ENCODE data around the gene AHCYL2.

Gene AHCYL2

DNA sequence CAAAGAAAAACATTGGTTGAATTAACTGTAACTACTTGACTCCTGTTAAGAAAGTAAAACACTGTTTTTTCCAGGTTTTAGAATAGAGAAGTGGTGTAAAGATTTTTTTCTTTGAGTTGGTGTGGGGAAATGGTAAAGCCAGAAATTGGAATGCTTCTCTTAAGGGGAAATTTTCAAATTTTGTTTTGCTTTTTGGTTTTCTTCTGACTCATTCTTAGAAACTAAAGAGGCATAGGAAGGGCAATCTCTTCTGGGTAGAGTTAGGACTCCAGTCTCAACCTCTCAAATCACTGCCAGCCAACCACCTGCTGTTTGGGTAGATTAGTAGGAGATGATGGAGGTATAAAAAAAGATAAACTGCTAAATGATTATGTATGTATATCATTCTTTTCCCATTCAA lies 161.7 kb downstream of the AHCYL2 start:
- Histone ChIP-seq H3K9me3 (ENCODE audit: severe bottlenecking) (no peaks in the 10 kb centered on the region), H3K27me3 (ENCODE audit: insufficient read depth, low read depth, severe bottlenecking) (no peaks in the 10 kb centered on the region), H3K36me3 (no peaks in the 10 kb centered on the region), H3K4me3 (ENCODE audit: low read depth, low read length) (no peak overlapping the region), H3K27ac (no peak overlapping the region)
- TF ChIP-seq, protein P1, sequence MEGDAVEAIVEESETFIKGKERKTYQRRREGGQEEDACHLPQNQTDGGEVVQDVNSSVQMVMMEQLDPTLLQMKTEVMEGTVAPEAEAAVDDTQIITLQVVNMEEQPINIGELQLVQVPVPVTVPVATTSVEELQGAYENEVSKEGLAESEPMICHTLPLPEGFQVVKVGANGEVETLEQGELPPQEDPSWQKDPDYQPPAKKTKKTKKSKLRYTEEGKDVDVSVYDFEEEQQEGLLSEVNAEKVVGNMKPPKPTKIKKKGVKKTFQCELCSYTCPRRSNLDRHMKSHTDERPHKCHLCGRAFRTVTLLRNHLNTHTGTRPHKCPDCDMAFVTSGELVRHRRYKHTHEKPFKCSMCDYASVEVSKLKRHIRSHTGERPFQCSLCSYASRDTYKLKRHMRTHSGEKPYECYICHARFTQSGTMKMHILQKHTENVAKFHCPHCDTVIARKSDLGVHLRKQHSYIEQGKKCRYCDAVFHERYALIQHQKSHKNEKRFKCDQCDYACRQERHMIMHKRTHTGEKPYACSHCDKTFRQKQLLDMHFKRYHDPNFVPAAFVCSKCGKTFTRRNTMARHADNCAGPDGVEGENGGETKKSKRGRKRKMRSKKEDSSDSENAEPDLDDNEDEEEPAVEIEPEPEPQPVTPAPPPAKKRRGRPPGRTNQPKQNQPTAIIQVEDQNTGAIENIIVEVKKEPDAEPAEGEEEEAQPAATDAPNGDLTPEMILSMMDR (IDR thresholded peaks at IDR 0.05; ENCODE audit: low read depth, low read length): no peak
- DNase-seq: no peak

DNA sequence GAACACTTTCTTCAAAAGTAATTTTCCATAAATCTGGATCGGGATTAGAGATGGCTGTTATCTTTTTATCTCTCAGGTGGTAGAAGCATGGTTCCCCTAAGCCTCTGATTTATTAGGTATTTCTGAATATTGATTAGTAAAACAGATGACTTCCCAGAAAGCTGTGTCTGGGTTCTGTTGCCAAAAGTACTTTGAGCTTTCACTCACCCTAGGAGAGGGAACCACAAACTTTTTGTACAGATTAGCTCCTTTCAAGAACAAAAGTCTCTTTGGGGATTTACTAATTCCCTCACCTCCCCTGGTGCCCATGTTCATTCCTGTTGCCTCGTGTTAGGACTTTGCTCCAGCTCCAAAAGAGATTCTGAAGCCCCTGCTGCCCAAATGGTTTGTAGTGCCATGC lies 162.7 kb downstream of the AHCYL2 start:
- Histone ChIP-seq H3K36me3 (no peaks in the 10 kb centered on the region), H3K27me3 (ENCODE audit: insufficient read depth, low read depth, severe bottlenecking) (no peaks in the 10 kb centered on the region), H3K9me3 (ENCODE audit: severe bottlenecking) (no peaks in the 10 kb centered on the region), H3K27ac (no peak overlapping the region), H3K4me3 (ENCODE audit: low read depth, low read length) (no peak overlapping the region)
- TF ChIP-seq, protein P1 (IDR thresholded peaks at IDR 0.05; ENCODE audit: low read depth, low read length): no peak
- no peak for DNase-seq

DNA sequence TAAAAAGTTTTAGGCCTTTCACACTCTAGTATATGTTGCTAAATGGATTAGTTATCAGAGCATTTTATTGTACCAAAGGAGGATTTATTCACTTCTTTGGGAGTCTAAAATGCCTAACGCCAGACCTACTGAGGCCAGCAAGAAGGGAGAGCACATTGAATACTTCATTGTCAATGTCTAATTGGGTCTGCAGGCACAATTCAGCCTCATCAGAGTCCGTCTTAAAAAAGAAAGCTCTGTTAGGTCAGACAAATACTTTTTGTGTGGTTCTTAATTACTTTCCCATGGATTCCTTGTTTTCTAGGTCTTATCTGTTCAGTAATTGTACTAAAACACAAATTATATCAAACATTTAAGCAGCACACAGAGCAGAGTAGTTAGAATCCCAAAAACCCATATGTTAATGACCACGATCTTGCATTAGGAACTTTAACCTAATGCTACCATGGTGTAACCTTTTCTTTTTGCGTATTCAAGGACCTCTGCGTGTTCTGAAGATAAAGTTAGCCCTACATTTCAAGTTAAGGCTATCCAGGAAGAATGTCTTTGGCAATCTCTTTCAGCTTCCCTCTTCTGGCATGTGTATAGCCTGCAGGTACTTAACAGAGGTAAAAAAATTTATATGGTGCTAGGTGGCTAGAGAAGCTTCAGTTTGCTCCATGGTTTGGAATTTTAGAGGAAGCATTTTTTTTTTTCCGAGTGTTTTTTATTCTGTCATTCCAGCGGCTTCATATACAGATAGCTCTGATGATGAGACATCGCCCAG lies 163.7 kb downstream of the AHCYL2 start:
- no peaks in the 10 kb centered on the region for H3K36me3 ChIP-seq
- TF ChIP-seq, protein P1 (IDR thresholded peaks at IDR 0.05; ENCODE audit: low read depth, low read length): no peak
- H3K4me3 ChIP-seq (ENCODE audit: low read depth, low read length): no peak overlapping the region
- DNase-seq: no peak
- no peaks in the 10 kb centered on the region for H3K9me3 ChIP-seq (ENCODE audit: severe bottlenecking)
- no peaks in the 10 kb centered on the region for H3K27me3 ChIP-seq (ENCODE audit: insufficient read depth, low read depth, severe bottlenecking)
- H3K27ac ChIP-seq: no peak overlapping the region

DNA sequence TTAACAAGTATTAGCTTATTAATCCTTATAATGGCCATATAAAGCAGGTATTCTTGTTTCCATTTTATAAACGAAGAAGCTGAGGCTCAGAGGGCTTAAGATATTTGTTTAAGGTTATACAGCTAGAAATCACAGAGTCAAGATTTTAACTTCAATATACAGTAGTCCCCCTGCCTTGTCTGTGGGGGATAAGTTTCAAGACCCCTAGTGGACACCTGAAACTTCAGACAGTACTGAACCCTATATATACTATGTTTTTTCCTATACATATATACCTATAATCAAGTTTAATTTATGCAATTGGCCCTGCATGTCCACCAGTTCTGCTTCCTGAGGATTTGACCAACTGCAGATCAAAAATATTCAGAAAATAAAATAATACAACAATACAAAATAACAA lies 165.0 kb downstream of the AHCYL2 start:
- TF ChIP-seq, protein P1 (IDR thresholded peaks at IDR 0.05; ENCODE audit: low read depth, low read length): no peak
- no peak overlapping the region for H3K4me3 ChIP-seq (ENCODE audit: low read depth, low read length)
- H3K27me3 ChIP-seq (ENCODE audit: insufficient read depth, low read depth, severe bottlenecking): no peaks in the 10 kb centered on the region
- no peaks in the 10 kb centered on the region for H3K9me3 ChIP-seq (ENCODE audit: severe bottlenecking)
- H3K36me3 ChIP-seq: no peaks in the 10 kb centered on the region
- no peak for DNase-seq
- H3K27ac ChIP-seq: no peak overlapping the region

DNA sequence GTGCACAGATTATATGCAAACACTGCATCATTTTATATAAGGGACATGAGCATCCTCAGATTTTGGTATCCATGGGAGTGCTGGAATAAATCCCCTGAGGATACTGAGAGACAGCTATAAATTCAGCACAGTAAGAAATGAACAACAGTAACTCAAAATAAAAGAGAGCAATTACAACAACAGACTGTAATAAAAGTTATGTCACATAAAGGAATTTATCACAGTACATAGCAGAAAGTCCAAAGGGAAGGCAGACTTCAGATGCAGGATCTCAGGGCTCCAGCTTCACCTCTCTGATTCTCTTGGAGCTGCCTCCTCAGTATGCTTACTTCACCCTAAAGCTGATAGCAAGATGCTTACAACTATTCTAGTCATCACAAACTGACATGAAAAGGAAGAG lies 165.5 kb downstream of the AHCYL2 start:
- H3K27ac ChIP-seq: no peak overlapping the region
- no peaks in the 10 kb centered on the region for H3K9me3 ChIP-seq (ENCODE audit: severe bottlenecking)
- TF ChIP-seq, protein P1 (IDR thresholded peaks at IDR 0.05; ENCODE audit: low read depth, low read length): no peak
- no peak for DNase-seq
- no peaks in the 10 kb centered on the region for H3K36me3 ChIP-seq
- H3K4me3 ChIP-seq (ENCODE audit: low read depth, low read length): no peak overlapping the region
- no peaks in the 10 kb centered on the region for H3K27me3 ChIP-seq (ENCODE audit: insufficient read depth, low read depth, severe bottlenecking)
